ENCODE results near the gene NDST3.

GRCh38 chr4:118120120-118120760 is 86.0 kb downstream of the NDST3 start:
- TF ChIP-seq ZFP36 (IDR thresholded peaks at IDR 0.05; ENCODE audit: borderline replicate concordance, partially characterized antibody): no peak
- TF ChIP-seq, protein P1, sequence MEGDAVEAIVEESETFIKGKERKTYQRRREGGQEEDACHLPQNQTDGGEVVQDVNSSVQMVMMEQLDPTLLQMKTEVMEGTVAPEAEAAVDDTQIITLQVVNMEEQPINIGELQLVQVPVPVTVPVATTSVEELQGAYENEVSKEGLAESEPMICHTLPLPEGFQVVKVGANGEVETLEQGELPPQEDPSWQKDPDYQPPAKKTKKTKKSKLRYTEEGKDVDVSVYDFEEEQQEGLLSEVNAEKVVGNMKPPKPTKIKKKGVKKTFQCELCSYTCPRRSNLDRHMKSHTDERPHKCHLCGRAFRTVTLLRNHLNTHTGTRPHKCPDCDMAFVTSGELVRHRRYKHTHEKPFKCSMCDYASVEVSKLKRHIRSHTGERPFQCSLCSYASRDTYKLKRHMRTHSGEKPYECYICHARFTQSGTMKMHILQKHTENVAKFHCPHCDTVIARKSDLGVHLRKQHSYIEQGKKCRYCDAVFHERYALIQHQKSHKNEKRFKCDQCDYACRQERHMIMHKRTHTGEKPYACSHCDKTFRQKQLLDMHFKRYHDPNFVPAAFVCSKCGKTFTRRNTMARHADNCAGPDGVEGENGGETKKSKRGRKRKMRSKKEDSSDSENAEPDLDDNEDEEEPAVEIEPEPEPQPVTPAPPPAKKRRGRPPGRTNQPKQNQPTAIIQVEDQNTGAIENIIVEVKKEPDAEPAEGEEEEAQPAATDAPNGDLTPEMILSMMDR (IDR thresholded peaks at IDR 0.05): no peak
- TF ChIP-seq, protein P2, sequence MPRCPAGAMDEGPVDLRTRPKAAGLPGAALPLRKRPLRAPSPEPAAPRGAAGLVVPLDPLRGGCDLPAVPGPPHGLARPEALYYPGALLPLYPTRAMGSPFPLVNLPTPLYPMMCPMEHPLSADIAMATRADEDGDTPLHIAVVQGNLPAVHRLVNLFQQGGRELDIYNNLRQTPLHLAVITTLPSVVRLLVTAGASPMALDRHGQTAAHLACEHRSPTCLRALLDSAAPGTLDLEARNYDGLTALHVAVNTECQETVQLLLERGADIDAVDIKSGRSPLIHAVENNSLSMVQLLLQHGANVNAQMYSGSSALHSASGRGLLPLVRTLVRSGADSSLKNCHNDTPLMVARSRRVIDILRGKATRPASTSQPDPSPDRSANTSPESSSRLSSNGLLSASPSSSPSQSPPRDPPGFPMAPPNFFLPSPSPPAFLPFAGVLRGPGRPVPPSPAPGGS (IDR thresholded peaks at IDR 0.05): no peak
- no peak for TF ChIP-seq EP300 (IDR thresholded peaks at IDR 0.05)
- TF ChIP-seq POLR2A (IDR thresholded peaks at IDR 0.05; ENCODE audit: low read length): no peak
- no peak for TF ChIP-seq E2F6 (IDR thresholded peaks at IDR 0.05; ENCODE audit: borderline replicate concordance, low read depth)
- no peak for TF ChIP-seq CHD4 (IDR thresholded peaks at IDR 0.05; ENCODE audit: borderline replicate concordance)
- TF ChIP-seq RFX5 (IDR thresholded peaks at IDR 0.05): no peak
- TF ChIP-seq RAD21 (conservative IDR thresholded peaks at IDR 0.05 in 1 of 2, IDR thresholded peaks at IDR 0.05 in 1 of 2): no peak
- no peak for TF ChIP-seq ATOH8 (CRISPR knock-in tag; IDR thresholded peaks at IDR 0.05; ENCODE audit: low read depth)
- no peak for TF ChIP-seq MAZ (IDR thresholded peaks at IDR 0.05; ENCODE audit: borderline replicate concordance, low read depth, low read length)
- TF ChIP-seq NR3C1 (IDR thresholded peaks at IDR 0.05): no peak

All from A549 (cell line).